GM12878 (cell line): ENCODE measurements around the gene LYRM4. TPM values are rescaled to one million over a fixed set of nuclear protein-coding genes. Genes with fewer than 3 reads are reported as not detected.

Experiments used
- ATAC-seq: fragments of 200-7000 bp; cut with Tn5 transposase; 3 replicates; pipeline ENCODE4 v1.9.1; 2020; ENCODE audit warnings: mild to moderate bottlenecking, moderate library complexity
- BruUV-seq: library from RNA; stranded (reverse); fragments of 400-500 nt; replicated peaks from 2 replicates; lab custom pipeline; 2021; lab: Mats Ljungman, UMichigan
- CTCF ChIA-PET: fragments of 300-600 bp; sonication (Branson Sonifier 250); formaldehyde crosslinking; extraction: SDS; loops from one replicate; lab custom pipeline; 2021; ENCODE audit warnings: inconsistent platforms; lab: Yijun Ruan, JAX
- POLR2A ChIA-PET: fragments of 350-600 bp; formaldehyde crosslinking; extraction: SDS; loops from one replicate; lab custom pipeline; 2021; ENCODE audit warnings: inconsistent platforms; lab: Charles Lee
- RAD21 ChIA-PET: fragments of 300-600 bp; sonication (Branson Sonifier 250); formaldehyde crosslinking; loops from one replicate; lab custom pipeline; 2023; ENCODE audit warnings: antibody characterized with exemption; ENCODE audit not compliant: unreplicated experiment; lab: Charles Lee
- SMC1A ChIA-PET: fragments of 300-600 bp; sonication (Branson Sonifier 250); formaldehyde crosslinking; loops from one replicate; lab custom pipeline; 2023; ENCODE audit not compliant: unreplicated experiment, uncharacterized antibody; lab: Charles Lee
- DNase-seq: peaks from one replicate; pipeline ENCODE4 v3.0.0-alpha.2; 2011; ENCODE audit warnings: low read depth, low spot score
- FAIRE-seq: peaks from 3 replicates; lab custom pipeline; 2011; peaks lifted over from hg19 to GRCh38; lab: Jason Lieb, UNC
- H2AFZ ChIP-seq: 2 replicates; pipeline ENCODE4 v1.6.0; 2011; ENCODE audit warnings: low read depth, low read length, control low read depth; ENCODE audit not compliant: control insufficient read depth
- H3K27ac ChIP-seq: 2 replicates; pipeline ENCODE4 v1.5.1; 2011; ENCODE audit warnings: control low read depth; ENCODE audit not compliant: control insufficient read depth, insufficient read depth
- H3K27me3 ChIP-seq, 2 experiments: replicated peaks in 1 of 2; 2 replicates each; pipeline versions ENCODE4 v1.6.0 to v1.6.1; 2011; ENCODE audit warnings: low read length in 1 of 2; ENCODE audit not compliant: control insufficient read depth in 2 of 2, insufficient read depth in 2 of 2
- H3K36me3 ChIP-seq, 2 experiments: 2 replicates each; pipeline ENCODE4 v1.5.1; 2011; ENCODE audit warnings: low read length in 1 of 2; ENCODE audit not compliant: control insufficient read depth in 2 of 2, insufficient read depth in 2 of 2
- H3K4me1 ChIP-seq: 2 replicates; pipeline ENCODE4 v1.6.1; 2011; ENCODE audit warnings: mild to moderate bottlenecking, low read length, moderate library complexity, mixed read lengths; ENCODE audit not compliant: control insufficient read depth, insufficient read depth
- H3K4me2 ChIP-seq: 2 replicates; pipeline ENCODE4 v1.6.0; 2011; ENCODE audit warnings: control low read depth; ENCODE audit not compliant: control insufficient read depth, insufficient read depth
- H3K4me3 ChIP-seq: fragments of 200-600 bp; sonication (generic); 2 replicates; pipeline ENCODE4 v1.5.1; 2016
- H3K79me2 ChIP-seq: 2 replicates; pipeline ENCODE4 v1.6.0; 2011; ENCODE audit warnings: low read length; ENCODE audit not compliant: control insufficient read depth, insufficient read depth
- H3K9ac ChIP-seq: 2 replicates; pipeline ENCODE4 v1.8.0; 2011; ENCODE audit warnings: low read length, control low read depth, mixed read lengths; ENCODE audit not compliant: control insufficient read depth, insufficient read depth
- H3K9me3 ChIP-seq: replicated peaks from 3 replicates; pipeline ENCODE4 v1.5.1; 2011; ENCODE audit warnings: mild to moderate bottlenecking, low read length; ENCODE audit not compliant: control insufficient read depth, insufficient read depth
- H4K20me1 ChIP-seq: 2 replicates; pipeline ENCODE4 v1.6.0; 2011; ENCODE audit not compliant: control insufficient read depth, insufficient read depth
- ATF7 ChIP-seq: fragments of 450-650 bp; IDR thresholded peaks from 2 replicates; pipeline ENCODE4 v1.6.1; 2016; ENCODE audit warnings: low read depth, mild to moderate bottlenecking
- BACH1 ChIP-seq: fragments of 450-650 bp; IDR thresholded peaks from 2 replicates; pipeline ENCODE4 v1.6.1; 2017; ENCODE audit warnings: mild to moderate bottlenecking, borderline replicate concordance
- CBFB ChIP-seq: IDR thresholded peaks from 2 replicates; pipeline ENCODE4 v1.6.1; 2016; ENCODE audit warnings: antibody characterized with exemption, low read depth
- CREB1 ChIP-seq: IDR thresholded peaks from 2 replicates; pipeline ENCODE4 v1.6.1; 2012; ENCODE audit warnings: low read depth, mild to moderate bottlenecking, inconsistent platforms
- CTCF ChIP-seq, 3 experiments: IDR thresholded peaks in 2 of 3; conservative IDR thresholded peaks in 1 of 3; 2 replicates each; pipeline ENCODE4 v1.5.1; 2011; ENCODE audit warnings: low read depth in 3 of 3, low read length in 3 of 3, mild to moderate bottlenecking in 3 of 3, control low read depth in 2 of 3, moderate library complexity in 2 of 3, inconsistent platforms in 1 of 3, mixed read lengths in 1 of 3; ENCODE audit not compliant: control insufficient read depth in 2 of 3, insufficient read depth in 1 of 3; ENCODE audit errors: extremely low read depth in 1 of 3
- IKZF1 ChIP-seq: fragments of 450-650 bp; conservative IDR thresholded peaks from 2 replicates; pipeline ENCODE4 v1.6.1; 2017; ENCODE audit warnings: antibody characterized with exemption, mild to moderate bottlenecking
- PBX3 ChIP-seq: IDR thresholded peaks from 2 replicates; pipeline ENCODE4 v1.6.1; 2011; ENCODE audit warnings: mild to moderate bottlenecking, low read depth, low read length, moderate library complexity; ENCODE audit not compliant: insufficient replicate concordance
- POLR2A ChIP-seq: IDR thresholded peaks from 2 replicates; pipeline ENCODE4 v1.6.1; 2011; ENCODE audit warnings: low read depth, mild to moderate bottlenecking, low read length
- TCF3 ChIP-seq: IDR thresholded peaks from 2 replicates; pipeline ENCODE4 v1.6.1; 2012; ENCODE audit warnings: low read depth, mild to moderate bottlenecking, low read length, borderline replicate concordance; ENCODE audit not compliant: insufficient read depth
- ZNF384 ChIP-seq: IDR thresholded peaks from 2 replicates; pipeline ENCODE4 v1.6.1; 2012; ENCODE audit warnings: low read depth, mild to moderate bottlenecking, low read length, improper control_type of control experiment, borderline replicate concordance
- WGBS: methylation state at CpG from one replicate; pipeline ENCODE4 v1.1.6; 2016; ENCODE audit warnings: low lambda C conversion rate; ENCODE audit not compliant: insufficient replicate concordance, insufficient coverage; ENCODE audit errors: missing lambda C conversion rate; 5-methylcytosine and 5-hydroxymethylcytosine counted together
- in situ Hi-C: fragments of 300-500 bp; cut with MboI; formaldehyde crosslinking; loops from 9 replicates; pipeline ENCODE4 v1.14.3; 2018; ENCODE audit warnings: mixed read lengths
- intact Hi-C: fragments of 100-400 bp; cut with micrococcal nuclease; formaldehyde crosslinking; loops from one replicate; pipeline ENCODE4 v1.14.2; 2022; ENCODE audit not compliant: unreplicated experiment
- polyA plus RNA-seq, 11 experiments: library from polyadenylated mRNA; depleted of rRNA in 4 of 11; unstranded in 6 of 11; stranded (reverse) in 5 of 11; fragments of >200 nt; fragmentation: Nextera tagmentation in 4 of 11; fragmentation: Illumina TruSeq in 1 of 11; extraction: Ambion mirVana in 4 of 11; extraction: Trizol in 1 of 11; gene quantifications; 1 replicate in 1 of 11; 2 replicates in 10 of 11; pipeline versions ENCODE4 v1.2.1 to v1.2.3, GENCODE V29; 2011 to 2016; ENCODE audit warnings: inconsistent platforms in 2 of 11, missing spikeins in 2 of 11, low read depth in 1 of 11
- total RNA-seq, 4 experiments: library from RNA; depleted of rRNA in 3 of 4; stranded (reverse); fragments of >200 nt in 3 of 4; fragmentation: Illumina TruSeq in 1 of 4; extraction: Trizol in 1 of 4; gene quantifications; 2 replicates each; pipeline versions ENCODE4 v1.2.1 to v1.2.3, GENCODE V29; 2013 to 2021

The LYRM4 gene
- total and polyA plus RNA-seq, 10 of the 15 experiments (the other 5 are each of a cell fraction or from before 2014, with no cell fraction given), result 32.7 to 66.8 (median 44.0) TPM

- H3K4me1 ChIP-seq, result no peaks in the 10 kb centered on the region
- 92% methylated on average over 10 of the region's 10 CpGs for WGBS
- H3K4me2 ChIP-seq, result no peak overlapping the region
- no peak for ATAC-seq
- SMC1A ChIA-PET, result no interaction called here
- H3K36me3 ChIP-seq, result no peaks in the 10 kb centered on the region
- BruUV-seq, result no TSS peak
- H3K4me3 ChIP-seq, result no peak overlapping the region
- no peaks in the 10 kb centered on the region for H3K9me3 ChIP-seq
- POLR2A ChIA-PET, result no interaction called here
- no peak for FAIRE-seq
- no peak overlapping the region for H2AFZ ChIP-seq
- no peak overlapping the region for H3K27ac ChIP-seq
- no peak overlapping the region for H3K9ac ChIP-seq
- H3K79me2 ChIP-seq, result no peaks in the 10 kb centered on the region; the same call in 1 of the 2 replicates
- intact Hi-C loops (no loop called here), in situ Hi-C loops (no loop called here)
- CTCF ChIA-PET, result interaction anchor here (0.7 kb wide), 1 partner anchor 60 kb away, joined by 3 read pairs; no protein-coding TSS in a partner anchor
- RAD21 ChIA-PET, result no interaction called here
- H3K27me3 ChIP-seq, result no peaks in the 10 kb centered on the region
- DNase-seq, result no peak
- H4K20me1 ChIP-seq, result no peaks in the 10 kb centered on the region
- no peak for TF ChIP-seq CTCF (IDR thresholded peaks at IDR 0.05 in 2 of 3, conservative IDR thresholded peaks at IDR 0.05 in 1 of 3; ENCODE audit: control insufficient read depth in 2 of 3, extremely low read depth in 1 of 3, insufficient read depth in 1 of 3, low read depth in 3 of 3, low read length in 3 of 3)
- TF ChIP-seq PBX3, result no peak
- no peak for TF ChIP-seq ATF7
- TF ChIP-seq BACH1, result no peak
- TF ChIP-seq POLR2A, result no peak
- TF ChIP-seq CBFB, result no peak
- no peak for TF ChIP-seq TCF3
- TF ChIP-seq CREB1, result no peak
- no peak for TF ChIP-seq ZNF384
- no peak for TF ChIP-seq IKZF1
Measured at GRCh38 chr6:5203546-5203945, 57.2 kb downstream of the LYRM4 start.
